Astrocyte (in vitro differentiated cells and primary cell): ENCODE data around the gene GALNT2. TPM values are rescaled to one million over a fixed set of nuclear protein-coding genes. Genes with fewer than 3 reads are reported as not detected.
A peak's percentile ranks its signal among the peaks of the same experiment; 100 is the strongest.

Experiments used
- DNase-seq: peaks from one replicate; pipeline ENCODE4 v3.0.0-alpha.2; 2010; ENCODE audit warnings: low read depth
- FAIRE-seq: peaks from 2 replicates; lab custom pipeline; 2011; peaks lifted over from hg19 to GRCh38; lab: Jason Lieb, UNC
- H2AFZ ChIP-seq: 2 replicates; pipeline ENCODE4 v1.6.0; 2012; ENCODE audit warnings: low read depth, low read length, inconsistent platforms
- H3K27ac ChIP-seq: 2 replicates; pipeline ENCODE4 v1.5.1; 2011; ENCODE audit warnings: low read depth, low read length, inconsistent platforms
- H3K27me3 ChIP-seq: 2 replicates; pipeline ENCODE4 v1.6.0; 2011; ENCODE audit warnings: low read length, inconsistent platforms; ENCODE audit not compliant: insufficient read depth
- H3K36me3 ChIP-seq: 2 replicates; pipeline ENCODE4 v1.5.1; 2011; ENCODE audit warnings: low read length, inconsistent platforms; ENCODE audit not compliant: insufficient read depth
- H3K4me1 ChIP-seq: 2 replicates; pipeline ENCODE4 v1.5.1; 2011; ENCODE audit warnings: low read length, inconsistent platforms; ENCODE audit not compliant: insufficient read depth
- H3K4me2 ChIP-seq: 2 replicates; pipeline ENCODE4 v1.6.0; 2012; ENCODE audit warnings: low read length, inconsistent platforms
- H3K4me3 ChIP-seq: 2 replicates; pipeline ENCODE4 v1.5.1; 2011; ENCODE audit warnings: low read depth, mild to moderate bottlenecking, low read length, inconsistent platforms; ENCODE audit not compliant: insufficient read depth
- H3K79me2 ChIP-seq: 2 replicates; pipeline ENCODE4 v1.6.0; 2012; ENCODE audit warnings: mild to moderate bottlenecking, low read length, inconsistent platforms; ENCODE audit not compliant: insufficient read depth
- H3K9ac ChIP-seq: 2 replicates; pipeline ENCODE4 v1.6.0; 2012; ENCODE audit warnings: mild to moderate bottlenecking, low read length, inconsistent platforms
- H3K9me3 ChIP-seq: 2 replicates; pipeline ENCODE4 v1.5.1; 2012; ENCODE audit warnings: low read depth, mild to moderate bottlenecking, low read length, inconsistent platforms; ENCODE audit not compliant: insufficient read depth
- H4K20me1 ChIP-seq: 2 replicates; pipeline ENCODE4 v1.6.0; 2012; ENCODE audit warnings: low read length, inconsistent platforms; ENCODE audit not compliant: insufficient read depth
- H3K27ac Mint-ChIP-seq: one replicate; pipeline ENCODE4 v1.8.0; 2021; ENCODE audit warnings: mild to moderate bottlenecking, mixed read lengths; ENCODE audit not compliant: unreplicated experiment
- H3K27me3 Mint-ChIP-seq: one replicate; pipeline ENCODE4 v1.8.0; 2021; ENCODE audit warnings: low read depth, mixed read lengths; ENCODE audit not compliant: unreplicated experiment
- H3K36me3 Mint-ChIP-seq: one replicate; pipeline ENCODE4 v1.8.0; 2021; ENCODE audit warnings: low read depth, mixed read lengths; ENCODE audit not compliant: unreplicated experiment
- H3K4me1 Mint-ChIP-seq: one replicate; pipeline ENCODE4 v1.8.0; 2021; ENCODE audit warnings: low read depth, mixed read lengths; ENCODE audit not compliant: unreplicated experiment
- H3K4me3 Mint-ChIP-seq: one replicate; pipeline ENCODE4 v1.8.0; 2021; ENCODE audit warnings: mild to moderate bottlenecking, moderate library complexity, mixed read lengths; ENCODE audit not compliant: unreplicated experiment
- H3K9me3 Mint-ChIP-seq: one replicate; pipeline ENCODE4 v1.8.0; 2021; ENCODE audit warnings: mild to moderate bottlenecking, mixed read lengths; ENCODE audit not compliant: unreplicated experiment
- EZH2 ChIP-seq: IDR thresholded peaks from 2 replicates; pipeline ENCODE4 v1.6.1; 2012; ENCODE audit warnings: mild to moderate bottlenecking, low read length, inconsistent platforms; ENCODE audit not compliant: insufficient read depth
- total RNA-seq: library from RNA; stranded (reverse); gene quantifications from 2 replicates; pipeline ENCODE4 v1.2.1, GENCODE V29; 2021
- TF ChIP-seq, protein P1 (sequence below): IDR thresholded peaks from 2 replicates; pipeline ENCODE4 v1.5.1; 2011; ENCODE audit warnings: low read depth, mild to moderate bottlenecking, inconsistent platforms, low read length, moderate library complexity; ENCODE audit not compliant: insufficient read depth

GALNT2 gene
- total RNA-seq, 1 donor from 2014 or later: 507 TPM

DNA sequence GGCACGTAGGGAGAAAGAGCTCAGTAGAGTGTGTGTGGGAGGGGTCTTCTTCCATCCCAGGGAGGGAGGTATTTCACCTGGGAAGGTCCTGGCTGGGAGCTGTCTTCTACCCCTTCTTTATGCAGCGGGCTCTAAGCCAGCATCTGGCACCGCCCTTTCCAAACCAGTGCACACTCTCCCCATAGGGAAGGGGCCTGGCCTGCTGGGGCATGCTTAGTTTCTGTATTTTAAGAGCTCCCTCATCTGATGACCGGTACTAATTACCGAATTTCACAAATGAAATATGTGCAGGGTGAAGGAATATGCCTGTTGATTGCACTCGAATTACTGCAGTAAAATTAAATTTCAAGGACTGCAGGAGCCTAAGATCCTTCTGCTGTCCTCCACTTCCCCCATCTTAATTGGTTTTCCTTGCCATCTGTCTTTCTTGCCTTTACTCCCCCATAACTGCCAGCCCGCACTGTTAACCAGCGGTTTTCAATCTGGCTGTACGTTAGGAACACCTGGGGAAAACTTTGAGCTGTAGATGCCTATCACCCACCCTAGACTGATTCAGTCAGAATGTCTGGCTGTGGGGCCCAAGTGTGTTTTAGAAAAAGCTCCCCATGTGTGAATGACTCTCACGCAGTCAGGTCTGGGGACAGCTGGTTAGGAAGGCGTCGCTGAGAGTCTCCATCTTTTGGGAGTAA lies 20.1 kb downstream of the GALNT2 start:
- Histone ChIP-seq H3K9me3 (peaks cover 5% of the 10 kb centered on the region), H3K9ac (peak overlapping the region; percentile 86), H2AFZ (no peak overlapping the region), H3K4me1 (peaks cover 73% of the 10 kb centered on the region), H4K20me1 (no peaks in the 10 kb centered on the region), H3K36me3 (no peaks in the 10 kb centered on the region), H3K27me3 (no peaks in the 10 kb centered on the region), H3K4me2 (peak overlapping the region; percentile 82), H3K79me2 (peaks cover 84% of the 10 kb centered on the region), H3K4me3 (no peak overlapping the region), H3K27ac (peak overlapping the region; percentile 96)
- Mint-ChIP-seq H3K27ac (peak overlapping the region; percentile 99), H3K36me3 (peaks cover 33% of the 10 kb centered on the region), H3K4me3 (peak overlapping the region; percentile 15), H3K4me1 (peaks cover 86% of the 10 kb centered on the region), H3K9me3 (peaks cover 10% of the 10 kb centered on the region), H3K27me3 (no peaks in the 10 kb centered on the region)
- no peak for TF ChIP-seq EZH2
- TF ChIP-seq, protein P1, sequence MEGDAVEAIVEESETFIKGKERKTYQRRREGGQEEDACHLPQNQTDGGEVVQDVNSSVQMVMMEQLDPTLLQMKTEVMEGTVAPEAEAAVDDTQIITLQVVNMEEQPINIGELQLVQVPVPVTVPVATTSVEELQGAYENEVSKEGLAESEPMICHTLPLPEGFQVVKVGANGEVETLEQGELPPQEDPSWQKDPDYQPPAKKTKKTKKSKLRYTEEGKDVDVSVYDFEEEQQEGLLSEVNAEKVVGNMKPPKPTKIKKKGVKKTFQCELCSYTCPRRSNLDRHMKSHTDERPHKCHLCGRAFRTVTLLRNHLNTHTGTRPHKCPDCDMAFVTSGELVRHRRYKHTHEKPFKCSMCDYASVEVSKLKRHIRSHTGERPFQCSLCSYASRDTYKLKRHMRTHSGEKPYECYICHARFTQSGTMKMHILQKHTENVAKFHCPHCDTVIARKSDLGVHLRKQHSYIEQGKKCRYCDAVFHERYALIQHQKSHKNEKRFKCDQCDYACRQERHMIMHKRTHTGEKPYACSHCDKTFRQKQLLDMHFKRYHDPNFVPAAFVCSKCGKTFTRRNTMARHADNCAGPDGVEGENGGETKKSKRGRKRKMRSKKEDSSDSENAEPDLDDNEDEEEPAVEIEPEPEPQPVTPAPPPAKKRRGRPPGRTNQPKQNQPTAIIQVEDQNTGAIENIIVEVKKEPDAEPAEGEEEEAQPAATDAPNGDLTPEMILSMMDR: no peak
- FAIRE-seq (no peak), DNase-seq (no peak)

DNA sequence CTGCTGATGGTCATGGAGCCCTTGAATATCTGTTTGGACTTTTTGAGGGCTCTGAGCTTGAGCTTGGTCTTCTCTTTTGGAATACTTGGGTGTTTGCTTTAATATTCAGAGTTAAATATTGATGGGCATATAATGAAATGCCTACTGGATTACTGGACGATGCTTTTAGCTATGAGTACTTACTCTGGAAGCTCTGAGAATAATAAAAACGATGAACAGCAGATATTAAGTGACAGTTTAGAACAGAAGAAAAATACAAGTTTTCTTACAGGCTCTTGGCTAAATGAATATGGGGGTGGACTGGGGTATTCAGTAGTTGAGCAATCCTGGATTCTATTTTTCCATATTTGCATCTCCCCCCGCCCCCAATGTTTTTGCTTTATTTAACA lies 20.7 kb downstream of the GALNT2 start:
- peaks cover 84% of the 10 kb centered on the region for H3K4me1 Mint-ChIP-seq
- no peak for TF ChIP-seq EZH2
- TF ChIP-seq, protein P1: no peak

DNA sequence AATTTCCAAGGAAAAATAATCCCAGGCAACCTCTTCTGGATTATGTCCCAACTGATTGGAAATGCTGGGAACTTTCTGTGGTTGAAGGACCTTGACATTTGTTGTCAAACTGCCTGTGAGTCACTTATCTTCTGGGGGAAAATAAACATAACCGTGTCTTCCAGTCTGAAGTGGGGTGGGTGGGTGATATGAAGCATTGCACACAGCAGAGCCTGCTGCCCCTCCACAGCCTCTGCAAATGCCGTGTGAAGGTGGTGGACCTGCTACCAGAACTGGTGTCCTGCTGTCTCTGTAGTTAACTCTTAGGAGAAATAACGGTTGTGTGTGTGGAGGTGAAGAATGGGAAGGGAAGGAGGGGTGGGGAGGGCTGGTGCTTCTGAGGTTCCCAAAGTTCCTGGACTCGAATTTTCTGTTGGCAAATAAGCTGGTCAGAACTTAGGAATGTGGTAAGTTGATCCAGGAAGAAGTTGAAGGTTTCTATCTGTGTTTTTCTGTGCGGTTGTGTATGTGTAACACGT lies 23.2 kb downstream of the GALNT2 start:
- Histone ChIP-seq H3K9me3 (no peaks in the 10 kb centered on the region), H3K36me3 (peaks cover 2% of the 10 kb centered on the region), H3K4me1 (peaks cover 58% of the 10 kb centered on the region), H3K4me2 (peak overlapping the region; percentile 81), H3K4me3 (no peak overlapping the region), H3K27ac (peak overlapping the region; percentile 87), H3K27me3 (no peaks in the 10 kb centered on the region), H4K20me1 (peaks cover 13% of the 10 kb centered on the region), H2AFZ (no peak overlapping the region), H3K9ac (peak overlapping the region; percentile 65), H3K79me2 (peaks cover 84% of the 10 kb centered on the region)
- Mint-ChIP-seq H3K4me1 (peaks cover 72% of the 10 kb centered on the region), H3K9me3 (no peaks in the 10 kb centered on the region), H3K4me3 (no peak overlapping the region), H3K36me3 (peaks cover 22% of the 10 kb centered on the region), H3K27ac (peak overlapping the region; percentile 98), H3K27me3 (no peaks in the 10 kb centered on the region)
- FAIRE-seq: peak; percentile 73
- no peak for TF ChIP-seq EZH2
- TF ChIP-seq, protein P1: no peak
- peak; percentile 89 for DNase-seq

More for the DNA sequence above, 20.7 kb downstream of the GALNT2 start:
- H3K4me2 ChIP-seq: peak overlapping the region; percentile 6
- no peak overlapping the region for H3K4me3 ChIP-seq
- peak overlapping the region; percentile 22 for H3K27ac ChIP-seq
- FAIRE-seq (no peak), DNase-seq (no peak)
- H3K9ac ChIP-seq: no peak overlapping the region
- peaks cover 82% of the 10 kb centered on the region for H3K79me2 ChIP-seq
- no peaks in the 10 kb centered on the region for H3K36me3 ChIP-seq
- H3K9me3 ChIP-seq: peaks cover 4% of the 10 kb centered on the region
- H3K27me3 ChIP-seq: no peaks in the 10 kb centered on the region
- peaks cover 30% of the 10 kb centered on the region for H3K36me3 Mint-ChIP-seq
- H3K27ac Mint-ChIP-seq: peak overlapping the region; percentile 99
- H2AFZ ChIP-seq: no peak overlapping the region
- H3K4me3 Mint-ChIP-seq: no peak overlapping the region
- peaks cover 6% of the 10 kb centered on the region for H3K9me3 Mint-ChIP-seq
- no peaks in the 10 kb centered on the region for H3K27me3 Mint-ChIP-seq
- peaks cover 4% of the 10 kb centered on the region for H4K20me1 ChIP-seq
- H3K4me1 ChIP-seq: peaks cover 77% of the 10 kb centered on the region
